ENCODE results near the gene ZDHHC16.

Gene ZDHHC16

GRCh38 chr10:97479939-97480338, 34.0 kb downstream of the ZDHHC16 start:
- DNase-seq (ENCODE audit: low read depth): no peak

GRCh38 chr10:97481071-97481470, 35.1 kb downstream of the ZDHHC16 start:
- no peak for DNase-seq (ENCODE audit: low read depth)

GRCh38 chr10:97482381-97482780, 36.4 kb downstream of the ZDHHC16 start:
- DNase-seq (ENCODE audit: low read depth): no peak

- DNase-seq (ENCODE audit: low read depth): no peak
Observed at GRCh38 chr10:97483506-97483905, 37.5 kb downstream of the ZDHHC16 start.

- DNase-seq (ENCODE audit: low read depth): no peak
Observed at GRCh38 chr10:97483921-97484320, 37.9 kb downstream of the ZDHHC16 start.

GRCh38 chr10:97485647-97486281, 39.8 kb downstream of the ZDHHC16 start:
- no peak for DNase-seq (ENCODE audit: low read depth)

- DNase-seq (ENCODE audit: low read depth): no peak
Observed at GRCh38 chr10:97490592-97490991, 44.6 kb downstream of the ZDHHC16 start.

GRCh38 chr10:97494151-97494550, 48.2 kb downstream of the ZDHHC16 start:
- DNase-seq (ENCODE audit: low read depth): no peak

GRCh38 chr10:97494863-97495506, 49.0 kb downstream of the ZDHHC16 start:
- DNase-seq (ENCODE audit: low read depth): no peak

- peak; percentile 66 for DNase-seq (ENCODE audit: low read depth)
Observed at GRCh38 chr10:97497572-97498075, 51.6 kb downstream of the ZDHHC16 start.

- DNase-seq (ENCODE audit: low read depth): peak; percentile 99
Observed at GRCh38 chr10:97498076-97498840, 52.3 kb downstream of the ZDHHC16 start, which contains the start of gene MMS19. MMS19 (minus strand) TSS chr10:97498422; CDS start chr10:97498384, 38 bp downstream.

- peak; percentile 4 for DNase-seq (ENCODE audit: low read depth)
Observed at GRCh38 chr10:97498841-97499560, 53.0 kb downstream of the ZDHHC16 start, which contains the start of gene UBTD1. UBTD1 (plus strand) TSS chr10:97498924; CDS start chr10:97499204, 280 bp downstream.

- DNase-seq (ENCODE audit: low read depth): no peak
Observed at GRCh38 chr10:97499561-97500296, 53.8 kb downstream of the ZDHHC16 start.

GRCh38 chr10:97500297-97500575, 54.3 kb downstream of the ZDHHC16 start:
- DNase-seq (ENCODE audit: low read depth): no peak

- no peak for DNase-seq (ENCODE audit: low read depth)
Observed at GRCh38 chr10:97502916-97503315, 56.9 kb downstream of the ZDHHC16 start.

- no peak for DNase-seq (ENCODE audit: low read depth)
Observed at GRCh38 chr10:97503406-97503805, 57.4 kb downstream of the ZDHHC16 start.

- no peak for DNase-seq (ENCODE audit: low read depth)
Observed at GRCh38 chr10:97505152-97505551, 59.2 kb downstream of the ZDHHC16 start.

- no peak for DNase-seq (ENCODE audit: low read depth)
Observed at GRCh38 chr10:97506199-97506991, 60.4 kb downstream of the ZDHHC16 start.
